ENCODE measurements around the gene CLASRP. TPM values are rescaled to one million over a fixed set of nuclear protein-coding genes. Genes with fewer than 3 reads are reported as not detected.

Gene CLASRP
- total and polyA plus RNA-seq, 2 experiments from 2014 or later, result 9.2 to 45.1 TPM

DNA sequence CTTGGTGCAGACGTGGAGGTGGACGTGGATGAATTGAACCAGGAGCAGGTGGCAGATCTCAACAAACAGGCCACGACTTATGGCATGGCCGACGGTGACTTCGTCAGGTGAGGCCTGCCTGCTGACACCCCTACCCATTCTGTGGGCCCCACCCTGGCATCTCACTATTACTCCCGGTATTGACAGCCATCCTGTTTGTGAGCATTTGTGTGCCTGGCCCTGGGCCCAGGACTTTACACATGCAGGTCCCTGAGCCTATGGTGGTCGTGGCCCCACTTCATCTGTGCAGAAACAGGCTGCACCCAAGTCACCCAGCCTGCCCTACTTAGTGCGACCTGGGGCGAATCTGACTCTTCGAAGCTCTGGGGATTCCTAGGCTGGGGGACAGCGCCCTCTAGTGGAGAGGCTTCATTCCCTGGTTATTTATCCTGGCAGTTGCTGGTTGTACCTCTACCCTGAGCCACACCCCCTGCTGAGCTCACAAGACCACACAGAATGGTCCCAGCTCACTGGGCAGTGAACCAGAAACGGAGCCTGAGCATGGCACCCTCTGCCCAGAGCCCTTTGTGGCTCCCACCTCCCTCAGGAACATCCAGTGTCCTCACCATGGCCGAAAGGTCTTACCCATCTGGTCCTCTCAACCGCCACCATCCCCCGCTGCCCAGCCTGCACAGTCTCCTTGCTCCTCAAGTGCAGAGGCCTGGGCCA is 20.6 kb downstream of the CLASRP start:
- in situ Hi-C loops (cut with MboI), result no loop called here
- H4K20me1 ChIP-seq (ENCODE audit: insufficient read depth), result no peaks in the 10 kb centered on the region
- H3K4me3 ChIP-seq, result no peak overlapping the region
- H3K9me2 ChIP-seq (ENCODE audit: insufficient read depth), result no peaks in the 10 kb centered on the region
- H3F3A ChIP-seq (ENCODE audit: insufficient read depth), result no peaks in the 10 kb centered on the region
- H3K36me3 ChIP-seq (ENCODE audit: low read depth), result peaks cover 25% of the 10 kb centered on the region; the same call in 1 of the 2 replicates
- H3K9me3 ChIP-seq (ENCODE audit: low read depth), result no peaks in the 10 kb centered on the region
- peak; percentile 82 for DNase-seq
- 63 to 69% methylated on average over 16 of the region's 16 CpGs for WGBS, 2 experiments (ENCODE audit: low coverage in 1 of 2, low lambda C conversion rate in 2 of 2, missing lambda C conversion rate in 2 of 2)
- no peak for TF ChIP-seq EZH2phosphoT487 (IDR thresholded peaks at IDR 0.05; ENCODE audit: insufficient read depth, low read depth)
- TF ChIP-seq EZH2 (IDR thresholded peaks at IDR 0.05; ENCODE audit: insufficient read depth, poor library complexity, severe bottlenecking), result no peak
- no peak overlapping the region for H3K27ac ChIP-seq
- H3K27me3 ChIP-seq (replicated peaks; ENCODE audit: insufficient read depth), result no peaks in the 10 kb centered on the region
- H3K79me2 ChIP-seq (ENCODE audit: insufficient read depth), result peaks cover 17% of the 10 kb centered on the region; the same call in 1 of the 2 replicates
- no peak overlapping the region for H2AFZ ChIP-seq
- no peaks in the 10 kb centered on the region for H3K4me1 ChIP-seq (ENCODE audit: insufficient read depth)
- no peak overlapping the region for H3K4me2 ChIP-seq (ENCODE audit: unreplicated experiment)
- no peak overlapping the region for H3K9ac ChIP-seq

DNA sequence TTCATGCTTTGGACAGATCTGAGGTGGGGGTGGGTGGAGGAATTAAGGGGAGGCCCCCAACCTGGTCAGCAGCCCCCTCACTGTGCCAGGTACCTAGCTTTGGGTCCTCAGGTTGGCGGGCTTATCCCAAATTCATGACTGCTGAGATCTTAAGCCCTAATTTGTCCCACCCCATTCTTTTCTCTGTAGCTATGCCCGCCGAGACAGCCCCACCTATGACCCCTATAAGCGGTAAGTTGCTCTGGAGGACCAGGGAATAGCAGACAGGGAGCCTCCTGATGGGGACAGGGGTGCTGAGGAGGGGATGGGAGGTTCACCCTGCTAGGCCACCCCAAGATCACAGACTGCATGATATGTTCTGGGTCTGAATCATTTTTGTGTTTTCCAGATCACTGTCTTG is 23.1 kb downstream of the CLASRP start:
- H3F3A ChIP-seq (ENCODE audit: insufficient read depth), result no peaks in the 10 kb centered on the region
- H2AFZ ChIP-seq, result no peak overlapping the region
- no peaks in the 10 kb centered on the region for H3K9me2 ChIP-seq (ENCODE audit: insufficient read depth)
- TF ChIP-seq EZH2 (IDR thresholded peaks at IDR 0.05; ENCODE audit: insufficient read depth, poor library complexity, severe bottlenecking), result no peak
- TF ChIP-seq EZH2phosphoT487 (IDR thresholded peaks at IDR 0.05; ENCODE audit: insufficient read depth, low read depth), result no peak
- DNase-seq, result no peak
- no peak overlapping the region for H3K27ac ChIP-seq
- in situ Hi-C loops (cut with MboI), result no loop called here
- no peaks in the 10 kb centered on the region for H4K20me1 ChIP-seq (ENCODE audit: insufficient read depth)
- H3K36me3 ChIP-seq (ENCODE audit: low read depth), result peaks cover 29% of the 10 kb centered on the region; the same call in 1 of the 2 replicates
- H3K9me3 ChIP-seq (ENCODE audit: low read depth), result no peaks in the 10 kb centered on the region
- 94 to 98% methylated on average over 4 of the region's 4 CpGs for WGBS, 2 experiments (ENCODE audit: low coverage in 1 of 2, low lambda C conversion rate in 2 of 2, missing lambda C conversion rate in 2 of 2)
- H3K79me2 ChIP-seq (ENCODE audit: insufficient read depth), result peaks cover 8% of the 10 kb centered on the region
- no peak overlapping the region for H3K4me3 ChIP-seq
- no peaks in the 10 kb centered on the region for H3K4me1 ChIP-seq (ENCODE audit: insufficient read depth)
- no peak overlapping the region for H3K4me2 ChIP-seq (ENCODE audit: unreplicated experiment)
- no peaks in the 10 kb centered on the region for H3K27me3 ChIP-seq (replicated peaks; ENCODE audit: insufficient read depth)
- no peak overlapping the region for H3K9ac ChIP-seq

DNA sequence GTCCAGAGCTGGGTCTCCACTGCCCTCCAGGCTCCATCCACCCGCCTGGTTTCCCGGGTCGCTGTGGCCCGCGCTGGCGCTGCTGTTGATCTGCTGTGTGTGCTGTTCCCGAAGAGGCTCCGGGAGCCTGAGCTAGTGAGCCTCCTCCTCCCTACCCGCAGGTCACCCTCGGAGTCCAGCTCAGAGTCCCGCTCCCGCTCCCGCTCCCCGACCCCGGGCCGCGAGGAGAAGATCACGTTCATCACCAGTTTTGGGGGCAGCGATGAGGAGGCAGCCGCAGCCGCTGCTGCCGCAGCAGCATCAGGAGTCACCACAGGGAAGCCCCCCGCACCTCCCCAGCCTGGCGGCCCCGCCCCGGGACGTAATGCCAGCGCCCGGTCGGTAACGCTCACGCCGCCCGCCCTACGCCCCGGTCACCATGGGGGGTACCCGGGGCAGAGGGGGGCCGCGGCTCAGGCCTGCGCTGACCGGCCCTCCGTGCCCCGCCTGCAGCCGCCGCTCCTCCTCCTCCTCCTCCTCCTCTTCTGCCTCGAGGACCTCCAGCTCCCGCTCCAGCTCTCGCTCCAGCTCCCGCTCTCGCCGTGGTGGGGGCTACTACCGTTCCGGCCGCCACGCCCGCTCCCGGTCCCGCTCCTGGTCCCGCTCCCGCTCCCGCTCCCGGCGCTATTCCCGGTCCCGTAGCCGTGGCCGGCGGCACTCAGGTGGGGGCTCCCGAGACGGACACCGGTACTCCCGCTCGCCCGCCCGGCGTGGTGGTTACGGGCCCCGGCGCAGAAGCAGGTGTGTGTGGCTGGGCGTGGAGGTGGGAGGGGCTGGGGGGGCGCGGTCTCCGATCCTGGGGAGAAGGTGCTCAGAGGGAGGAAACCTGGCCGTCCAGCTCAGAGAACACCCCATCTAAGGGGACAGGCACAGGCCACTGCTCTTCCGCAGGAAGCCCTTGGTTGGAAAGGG is 25.3 kb downstream of the CLASRP start:
- H3K9me3 ChIP-seq (ENCODE audit: low read depth), result no peaks in the 10 kb centered on the region
- H3F3A ChIP-seq (ENCODE audit: insufficient read depth), result no peaks in the 10 kb centered on the region
- WGBS, 2 experiments (ENCODE audit: low coverage in 1 of 2, low lambda C conversion rate in 2 of 2, missing lambda C conversion rate in 2 of 2), result 95 to 96% methylated on average over 33 to 85 of the region's 85 CpGs
- TF ChIP-seq EZH2phosphoT487 (IDR thresholded peaks at IDR 0.05; ENCODE audit: insufficient read depth, low read depth) (no peak), EZH2 (IDR thresholded peaks at IDR 0.05; ENCODE audit: insufficient read depth, poor library complexity, severe bottlenecking) (no peak)
- no peaks in the 10 kb centered on the region for H3K9me2 ChIP-seq (ENCODE audit: insufficient read depth)
- no peaks in the 10 kb centered on the region for H3K27me3 ChIP-seq (replicated peaks; ENCODE audit: insufficient read depth)
- no peaks in the 10 kb centered on the region for H4K20me1 ChIP-seq (ENCODE audit: insufficient read depth)
- no peak overlapping the region for H3K9ac ChIP-seq
- H3K4me2 ChIP-seq (ENCODE audit: unreplicated experiment), result no peak overlapping the region
- H3K4me1 ChIP-seq (ENCODE audit: insufficient read depth), result no peaks in the 10 kb centered on the region
- H3K27ac ChIP-seq, result no peak overlapping the region
- no peak overlapping the region for H2AFZ ChIP-seq
- peaks cover 8% of the 10 kb centered on the region for H3K79me2 ChIP-seq (ENCODE audit: insufficient read depth)
- no peak overlapping the region for H3K4me3 ChIP-seq
- in situ Hi-C loops (cut with MboI), result no loop called here
- no peak for DNase-seq
- peaks cover 24% of the 10 kb centered on the region; the same call in 1 of the 2 replicates for H3K36me3 ChIP-seq (ENCODE audit: low read depth)

DNA sequence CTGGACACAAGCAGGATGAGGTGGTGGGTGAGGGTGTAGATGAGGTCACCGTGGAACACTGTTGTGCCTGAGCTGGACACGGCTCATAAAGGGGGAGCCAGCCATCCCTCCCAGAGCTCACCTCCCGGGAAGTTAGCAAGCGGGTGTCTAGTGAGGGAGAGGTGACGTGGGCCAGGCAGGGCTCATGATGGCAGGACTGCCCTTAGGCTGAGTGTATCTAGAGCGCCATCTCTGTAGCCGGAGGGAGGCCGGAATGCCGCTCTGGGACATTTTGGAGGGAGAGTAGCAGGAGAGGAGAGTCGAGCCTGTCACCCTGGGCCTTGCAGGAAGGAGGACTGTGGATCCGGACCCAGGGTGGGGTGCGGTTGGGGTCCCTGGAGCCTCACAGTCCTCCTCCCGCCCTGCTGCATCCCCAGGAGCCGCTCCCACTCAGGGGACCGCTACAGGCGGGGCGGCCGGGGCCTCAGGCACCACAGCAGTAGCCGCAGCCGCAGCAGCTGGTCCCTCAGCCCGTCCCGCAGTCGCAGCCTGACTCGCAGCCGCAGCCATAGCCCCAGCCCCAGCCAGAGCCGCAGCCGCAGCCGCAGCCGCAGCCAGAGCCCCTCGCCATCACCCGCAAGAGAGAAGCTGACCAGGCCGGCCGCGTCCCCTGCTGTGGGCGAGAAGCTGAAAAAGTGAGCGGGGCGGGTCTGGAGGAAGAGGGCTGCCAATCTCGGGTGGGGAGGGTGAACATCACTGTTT is 28.2 kb downstream of the CLASRP start:
- 96% methylated on average over 35 to 38 of the region's 38 CpGs for WGBS, 2 experiments (ENCODE audit: low coverage in 1 of 2, low lambda C conversion rate in 2 of 2, missing lambda C conversion rate in 2 of 2)
- Histone ChIP-seq H3K36me3 (ENCODE audit: low read depth) (peaks cover 20% of the 10 kb centered on the region; the same call in 1 of the 2 replicates), H2AFZ (no peak overlapping the region), H3K4me2 (ENCODE audit: unreplicated experiment) (no peak overlapping the region), H3K4me1 (ENCODE audit: insufficient read depth) (no peaks in the 10 kb centered on the region), H3K27me3 (replicated peaks; ENCODE audit: insufficient read depth) (no peaks in the 10 kb centered on the region), H3K9ac (no peak overlapping the region), H3K4me3 (no peak overlapping the region), H3K79me2 (ENCODE audit: insufficient read depth) (peaks cover 5% of the 10 kb centered on the region; the same call in 1 of the 2 replicates), H3K27ac (no peak overlapping the region), H3F3A (ENCODE audit: insufficient read depth) (no peaks in the 10 kb centered on the region), H4K20me1 (ENCODE audit: insufficient read depth) (no peaks in the 10 kb centered on the region), H3K9me3 (ENCODE audit: low read depth) (no peaks in the 10 kb centered on the region), H3K9me2 (ENCODE audit: insufficient read depth) (no peaks in the 10 kb centered on the region)
- no peak for TF ChIP-seq EZH2phosphoT487 (IDR thresholded peaks at IDR 0.05; ENCODE audit: insufficient read depth, low read depth)
- no peak for TF ChIP-seq EZH2 (IDR thresholded peaks at IDR 0.05; ENCODE audit: insufficient read depth, poor library complexity, severe bottlenecking)
- DNase-seq, result no peak
- in situ Hi-C loops (cut with MboI), result no loop called here
